NCI-H1105 treated with DMSO at 0.1 percent for 48 hours (cell line): ENCODE data around the gene ZFYVE27.
A peak's percentile ranks its signal among the peaks of the same experiment; 100 is the strongest.

ENCODE experiments used
- DNase-seq: peaks from one replicate; lab custom pipeline; 2025; lab: John Stamatoyannopoulos, UW

The ZFYVE27 gene

GRCh38 chr10:97791824-97792721, 55.1 kb downstream of the ZFYVE27 start:
- peak; percentile 35 for DNase-seq

GRCh38 chr10:97795886-97796285, 59.0 kb downstream of the ZFYVE27 start:
- no peak for DNase-seq

- DNase-seq, result no peak
These were observed 59.7 kb downstream of the ZFYVE27 start for GRCh38 chr10:97796651-97797050.

- DNase-seq, result no peak
These were observed 62.2 kb downstream of the ZFYVE27 start for GRCh38 chr10:97798958-97799610.

- DNase-seq, result no peak
These were observed 63.5 kb downstream of the ZFYVE27 start for GRCh38 chr10:97800474-97800873.

GRCh38 chr10:97801422-97801821, 64.5 kb downstream of the ZFYVE27 start:
- DNase-seq, result no peak

- peak; percentile 11 for DNase-seq
These were observed 68.4 kb downstream of the ZFYVE27 start for GRCh38 chr10:97805096-97805884.

- no peak for DNase-seq
These were observed 69.0 kb downstream of the ZFYVE27 start for GRCh38 chr10:97805949-97806348.

- no peak for DNase-seq
These were observed 73.5 kb downstream of the ZFYVE27 start for GRCh38 chr10:97810446-97810845.
